GM12878 (cell line): Measurements from ENCODE around the gene FBXW7. TPM values are rescaled to one million over a fixed set of nuclear protein-coding genes. Genes with fewer than 3 reads are reported as not detected.

Source experiments
- ATAC-seq: fragments of 200-7000 bp; cut with Tn5 transposase; 3 replicates; pipeline ENCODE4 v1.9.1; 2020; ENCODE audit warnings: mild to moderate bottlenecking, moderate library complexity
- BruUV-seq: library from RNA; stranded (reverse); fragments of 400-500 nt; replicated peaks from 2 replicates; lab custom pipeline; 2021; lab: Mats Ljungman, UMichigan
- CTCF ChIA-PET: fragments of 300-600 bp; sonication (Branson Sonifier 250); formaldehyde crosslinking; extraction: SDS; loops from one replicate; lab custom pipeline; 2021; ENCODE audit warnings: inconsistent platforms; lab: Yijun Ruan, JAX
- POLR2A ChIA-PET: fragments of 350-600 bp; formaldehyde crosslinking; extraction: SDS; loops from one replicate; lab custom pipeline; 2021; ENCODE audit warnings: inconsistent platforms; lab: Charles Lee
- RAD21 ChIA-PET: fragments of 300-600 bp; sonication (Branson Sonifier 250); formaldehyde crosslinking; loops from one replicate; lab custom pipeline; 2023; ENCODE audit warnings: antibody characterized with exemption; ENCODE audit not compliant: unreplicated experiment; lab: Charles Lee
- SMC1A ChIA-PET: fragments of 300-600 bp; sonication (Branson Sonifier 250); formaldehyde crosslinking; loops from one replicate; lab custom pipeline; 2023; ENCODE audit not compliant: unreplicated experiment, uncharacterized antibody; lab: Charles Lee
- DNase-seq: peaks from one replicate; pipeline ENCODE4 v3.0.0-alpha.2; 2011; ENCODE audit warnings: low read depth, low spot score
- FAIRE-seq: peaks from 3 replicates; lab custom pipeline; 2011; peaks lifted over from hg19 to GRCh38; lab: Jason Lieb, UNC
- H2AFZ ChIP-seq: 2 replicates; pipeline ENCODE4 v1.6.0; 2011; ENCODE audit warnings: low read depth, low read length, control low read depth; ENCODE audit not compliant: control insufficient read depth
- H3K27ac ChIP-seq: 2 replicates; pipeline ENCODE4 v1.5.1; 2011; ENCODE audit warnings: control low read depth; ENCODE audit not compliant: control insufficient read depth, insufficient read depth
- H3K27me3 ChIP-seq, 2 experiments: replicated peaks in 1 of 2; 2 replicates each; pipeline versions ENCODE4 v1.6.0 to v1.6.1; 2011; ENCODE audit warnings: low read length in 1 of 2; ENCODE audit not compliant: control insufficient read depth in 2 of 2, insufficient read depth in 2 of 2
- H3K36me3 ChIP-seq, 2 experiments: 2 replicates each; pipeline ENCODE4 v1.5.1; 2011; ENCODE audit warnings: low read length in 1 of 2; ENCODE audit not compliant: control insufficient read depth in 2 of 2, insufficient read depth in 2 of 2
- H3K4me1 ChIP-seq: 2 replicates; pipeline ENCODE4 v1.6.1; 2011; ENCODE audit warnings: mild to moderate bottlenecking, low read length, moderate library complexity, mixed read lengths; ENCODE audit not compliant: control insufficient read depth, insufficient read depth
- H3K4me2 ChIP-seq: 2 replicates; pipeline ENCODE4 v1.6.0; 2011; ENCODE audit warnings: control low read depth; ENCODE audit not compliant: control insufficient read depth, insufficient read depth
- H3K4me3 ChIP-seq: fragments of 200-600 bp; sonication (generic); 2 replicates; pipeline ENCODE4 v1.5.1; 2016
- H3K79me2 ChIP-seq: 2 replicates; pipeline ENCODE4 v1.6.0; 2011; ENCODE audit warnings: low read length; ENCODE audit not compliant: control insufficient read depth, insufficient read depth
- H3K9ac ChIP-seq: 2 replicates; pipeline ENCODE4 v1.8.0; 2011; ENCODE audit warnings: low read length, control low read depth, mixed read lengths; ENCODE audit not compliant: control insufficient read depth, insufficient read depth
- H3K9me3 ChIP-seq: replicated peaks from 3 replicates; pipeline ENCODE4 v1.5.1; 2011; ENCODE audit warnings: mild to moderate bottlenecking, low read length; ENCODE audit not compliant: control insufficient read depth, insufficient read depth
- H4K20me1 ChIP-seq: 2 replicates; pipeline ENCODE4 v1.6.0; 2011; ENCODE audit not compliant: control insufficient read depth, insufficient read depth
- EP300 ChIP-seq, 2 experiments: fragments of 150-350 bp in 1 of 2; IDR thresholded peaks; 2 replicates each; pipeline ENCODE4 v1.6.1; 2011 to 2012; ENCODE audit warnings: low read depth in 2 of 2, low read length in 2 of 2, borderline replicate concordance in 1 of 2, improper control_type of control experiment in 1 of 2, inconsistent platforms in 1 of 2; ENCODE audit not compliant: control insufficient read depth in 1 of 2
- ESRRA ChIP-seq: IDR thresholded peaks from 2 replicates; pipeline ENCODE4 v1.6.1; 2012; ENCODE audit warnings: mild to moderate bottlenecking, low read length, improper control_type of control experiment
- FOXK2 ChIP-seq: fragments of 450-650 bp; IDR thresholded peaks from 2 replicates; pipeline ENCODE4 v1.6.1; 2017; ENCODE audit warnings: mild to moderate bottlenecking, moderate library complexity
- HSF1 ChIP-seq: fragments of 150-350 bp; IDR thresholded peaks from 2 replicates; pipeline ENCODE4 v1.6.1; 2014; ENCODE audit warnings: mild to moderate bottlenecking, low read depth, low read length
- IKZF1 ChIP-seq: fragments of 450-650 bp; conservative IDR thresholded peaks from 2 replicates; pipeline ENCODE4 v1.6.1; 2017; ENCODE audit warnings: antibody characterized with exemption, mild to moderate bottlenecking
- KAT2A ChIP-seq: conservative IDR thresholded peaks from 2 replicates; pipeline ENCODE4 v1.6.1; 2011; ENCODE audit warnings: low read depth, low read length; ENCODE audit not compliant: control insufficient read depth
- LARP7 ChIP-seq: fragments of 450-650 bp; IDR thresholded peaks from 2 replicates; pipeline ENCODE4 v1.6.1; 2017; ENCODE audit warnings: mild to moderate bottlenecking
- MEF2A ChIP-seq: IDR thresholded peaks from 2 replicates; pipeline ENCODE4 v1.6.1; 2011; ENCODE audit warnings: low read depth, mild to moderate bottlenecking, low read length, moderate library complexity; ENCODE audit not compliant: insufficient read depth
- MYC ChIP-seq: IDR thresholded peaks from 2 replicates; pipeline ENCODE4 v1.6.1; 2011; ENCODE audit warnings: mild to moderate bottlenecking, low read length, moderate library complexity, inconsistent platforms; ENCODE audit not compliant: insufficient read depth, insufficient replicate concordance, insufficient read length, severe bottlenecking
- NFIC ChIP-seq: IDR thresholded peaks from 2 replicates; pipeline ENCODE4 v1.6.1; 2012; ENCODE audit warnings: low read depth, mild to moderate bottlenecking, inconsistent platforms, low read length, moderate library complexity
- POLR2AphosphoS5 ChIP-seq: IDR thresholded peaks from 2 replicates; pipeline ENCODE4 v1.6.1; 2011; ENCODE audit warnings: mild to moderate bottlenecking, low read length, inconsistent platforms
- SREBF1 ChIP-seq: IDR thresholded peaks from 2 replicates; pipeline ENCODE4 v1.6.1; 2012; ENCODE audit warnings: mild to moderate bottlenecking, low read length
- TCF7 ChIP-seq: IDR thresholded peaks from 2 replicates; pipeline ENCODE4 v1.6.1; 2014; ENCODE audit warnings: antibody characterized with exemption, borderline replicate concordance
- ZBTB4 ChIP-seq: fragments of 450-650 bp; formaldehyde crosslinking; IDR thresholded peaks from 2 replicates; pipeline ENCODE4 v1.4.0; 2022; ENCODE audit warnings: mild to moderate bottlenecking, moderate library complexity
- ZSCAN29 ChIP-seq: fragments of 450-650 bp; IDR thresholded peaks from 2 replicates; pipeline ENCODE4 v1.6.1; 2017; ENCODE audit warnings: mild to moderate bottlenecking, moderate library complexity
- ZZZ3 ChIP-seq: IDR thresholded peaks from 2 replicates; pipeline ENCODE4 v1.6.1; 2011; ENCODE audit warnings: low read depth; ENCODE audit not compliant: control insufficient read depth, insufficient read length
- WGBS: methylation state at CpG from one replicate; pipeline ENCODE4 v1.1.6; 2016; ENCODE audit warnings: low lambda C conversion rate; ENCODE audit not compliant: insufficient replicate concordance, insufficient coverage; ENCODE audit errors: missing lambda C conversion rate; 5-methylcytosine and 5-hydroxymethylcytosine counted together
- in situ Hi-C: fragments of 300-500 bp; cut with MboI; formaldehyde crosslinking; loops from 9 replicates; pipeline ENCODE4 v1.14.3; 2018; ENCODE audit warnings: mixed read lengths
- intact Hi-C: fragments of 100-400 bp; cut with micrococcal nuclease; formaldehyde crosslinking; loops from one replicate; pipeline ENCODE4 v1.14.2; 2022; ENCODE audit not compliant: unreplicated experiment
- polyA plus RNA-seq, 11 experiments: library from polyadenylated mRNA; depleted of rRNA in 4 of 11; unstranded in 6 of 11; stranded (reverse) in 5 of 11; fragments of >200 nt; fragmentation: Nextera tagmentation in 4 of 11; fragmentation: Illumina TruSeq in 1 of 11; extraction: Ambion mirVana in 4 of 11; extraction: Trizol in 1 of 11; gene quantifications; 1 replicate in 1 of 11; 2 replicates in 10 of 11; pipeline versions ENCODE4 v1.2.1 to v1.2.3, GENCODE V29; 2011 to 2016; ENCODE audit warnings: inconsistent platforms in 2 of 11, missing spikeins in 2 of 11, low read depth in 1 of 11
- total RNA-seq, 4 experiments: library from RNA; depleted of rRNA in 3 of 4; stranded (reverse); fragments of >200 nt in 3 of 4; fragmentation: Illumina TruSeq in 1 of 4; extraction: Trizol in 1 of 4; gene quantifications; 2 replicates each; pipeline versions ENCODE4 v1.2.1 to v1.2.3, GENCODE V29; 2013 to 2021
- TF ChIP-seq, protein P1 (sequence below): fragments of 450-650 bp; IDR thresholded peaks from 2 replicates; pipeline ENCODE4 v1.6.1; 2017; ENCODE audit warnings: mild to moderate bottlenecking, moderate library complexity

FBXW7 gene
- total and polyA plus RNA-seq, 10 of the 15 experiments (the other 5 are each of a cell fraction or from before 2014, with no cell fraction given), result 35.8 to 118 (median 47.2) TPM

GRCh38 chr4:152482211-152482610, 53.7 kb downstream of the FBXW7 start:
- BruUV-seq, result no TSS peak
- Histone ChIP-seq H3K36me3 (peaks cover 0 to 5% of the 10 kb centered on the region in 2 experiments; a peak in 2 of 4 replicates), H4K20me1 (no peaks in the 10 kb centered on the region; the same call in 1 of the 2 replicates), H2AFZ (no peak overlapping the region), H3K9ac (no peak overlapping the region), H3K4me1 (peaks cover 7% of the 10 kb centered on the region), H3K4me3 (no peak overlapping the region), H3K79me2 (peaks cover 52% of the 10 kb centered on the region), H3K27me3 (no peaks in the 10 kb centered on the region), H3K4me2 (no peak overlapping the region), H3K27ac (no peak overlapping the region), H3K9me3 (peaks cover 10% of the 10 kb centered on the region)
- CTCF ChIA-PET, result interaction anchor here (2.7 kb wide), 1 partner anchor 16 kb away, joined by 7 read pairs; no protein-coding TSS in a partner anchor
- DNase-seq (no peak), FAIRE-seq (peak; percentile 27), ATAC-seq (no peak)
- POLR2A ChIA-PET, result no interaction called here
- intact Hi-C loops, result no loop called here
- SMC1A ChIA-PET, result no interaction called here
- RAD21 ChIA-PET, result no interaction called here
- in situ Hi-C loops, result no loop called here
- WGBS, result 100% methylated on average over 2 of the region's 2 CpGs
- no peak for TF ChIP-seq NFIC
- TF ChIP-seq LARP7, result no peak
- no peak for TF ChIP-seq IKZF1
- TF ChIP-seq EP300 (IDR thresholded peaks at IDR 0.05; ENCODE audit: borderline replicate concordance in 1 of 2, control insufficient read depth in 1 of 2, low read depth in 2 of 2, low read length in 2 of 2), result no peak
- no peak for TF ChIP-seq MEF2A
- no peak for TF ChIP-seq FOXK2
- TF ChIP-seq HSF1, result no peak
- TF ChIP-seq ZZZ3, result no peak
- TF ChIP-seq ZBTB4 (CRISPR knock-in tag), result no peak
- TF ChIP-seq MYC, result no peak
- TF ChIP-seq, protein P1, sequence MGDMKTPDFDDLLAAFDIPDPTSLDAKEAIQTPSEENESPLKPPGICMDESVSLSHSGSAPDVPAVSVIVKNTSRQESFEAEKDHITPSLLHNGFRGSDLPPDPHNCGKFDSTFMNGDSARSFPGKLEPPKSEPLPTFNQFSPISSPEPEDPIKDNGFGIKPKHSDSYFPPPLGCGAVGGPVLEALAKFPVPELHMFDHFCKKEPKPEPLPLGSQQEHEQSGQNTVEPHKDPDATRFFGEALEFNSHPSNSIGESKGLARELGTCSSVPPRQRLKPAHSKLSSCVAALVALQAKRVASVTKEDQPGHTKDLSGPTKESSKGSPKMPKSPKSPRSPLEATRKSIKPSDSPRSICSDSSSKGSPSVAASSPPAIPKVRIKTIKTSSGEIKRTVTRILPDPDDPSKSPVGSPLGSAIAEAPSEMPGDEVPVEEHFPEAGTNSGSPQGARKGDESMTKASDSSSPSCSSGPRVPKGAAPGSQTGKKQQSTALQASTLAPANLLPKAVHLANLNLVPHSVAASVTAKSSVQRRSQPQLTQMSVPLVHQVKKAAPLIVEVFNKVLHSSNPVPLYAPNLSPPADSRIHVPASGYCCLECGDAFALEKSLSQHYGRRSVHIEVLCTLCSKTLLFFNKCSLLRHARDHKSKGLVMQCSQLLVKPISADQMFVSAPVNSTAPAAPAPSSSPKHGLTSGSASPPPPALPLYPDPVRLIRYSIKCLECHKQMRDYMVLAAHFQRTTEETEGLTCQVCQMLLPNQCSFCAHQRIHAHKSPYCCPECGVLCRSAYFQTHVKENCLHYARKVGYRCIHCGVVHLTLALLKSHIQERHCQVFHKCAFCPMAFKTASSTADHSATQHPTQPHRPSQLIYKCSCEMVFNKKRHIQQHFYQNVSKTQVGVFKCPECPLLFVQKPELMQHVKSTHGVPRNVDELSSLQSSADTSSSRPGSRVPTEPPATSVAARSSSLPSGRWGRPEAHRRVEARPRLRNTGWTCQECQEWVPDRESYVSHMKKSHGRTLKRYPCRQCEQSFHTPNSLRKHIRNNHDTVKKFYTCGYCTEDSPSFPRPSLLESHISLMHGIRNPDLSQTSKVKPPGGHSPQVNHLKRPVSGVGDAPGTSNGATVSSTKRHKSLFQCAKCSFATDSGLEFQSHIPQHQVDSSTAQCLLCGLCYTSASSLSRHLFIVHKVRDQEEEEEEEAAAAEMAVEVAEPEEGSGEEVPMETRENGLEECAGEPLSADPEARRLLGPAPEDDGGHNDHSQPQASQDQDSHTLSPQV, result no peak
- no peak for TF ChIP-seq SREBF1
- TF ChIP-seq KAT2A, result no peak
- TF ChIP-seq ESRRA, result no peak
- TF ChIP-seq POLR2AphosphoS5, result no peak
- no peak for TF ChIP-seq ZSCAN29
- TF ChIP-seq TCF7, result no peak
